Measurements from ENCODE around the gene SLC39A1. TPM values are rescaled to one million over a fixed set of nuclear protein-coding genes. Genes with fewer than 3 reads are reported as not detected.

SLC39A1 gene
- total and polyA plus RNA-seq, 2 donors (not counting 3 experiments of a cell fraction or from before 2014, with no cell fraction given) = 75.8 to 98.0 TPM

DNA sequence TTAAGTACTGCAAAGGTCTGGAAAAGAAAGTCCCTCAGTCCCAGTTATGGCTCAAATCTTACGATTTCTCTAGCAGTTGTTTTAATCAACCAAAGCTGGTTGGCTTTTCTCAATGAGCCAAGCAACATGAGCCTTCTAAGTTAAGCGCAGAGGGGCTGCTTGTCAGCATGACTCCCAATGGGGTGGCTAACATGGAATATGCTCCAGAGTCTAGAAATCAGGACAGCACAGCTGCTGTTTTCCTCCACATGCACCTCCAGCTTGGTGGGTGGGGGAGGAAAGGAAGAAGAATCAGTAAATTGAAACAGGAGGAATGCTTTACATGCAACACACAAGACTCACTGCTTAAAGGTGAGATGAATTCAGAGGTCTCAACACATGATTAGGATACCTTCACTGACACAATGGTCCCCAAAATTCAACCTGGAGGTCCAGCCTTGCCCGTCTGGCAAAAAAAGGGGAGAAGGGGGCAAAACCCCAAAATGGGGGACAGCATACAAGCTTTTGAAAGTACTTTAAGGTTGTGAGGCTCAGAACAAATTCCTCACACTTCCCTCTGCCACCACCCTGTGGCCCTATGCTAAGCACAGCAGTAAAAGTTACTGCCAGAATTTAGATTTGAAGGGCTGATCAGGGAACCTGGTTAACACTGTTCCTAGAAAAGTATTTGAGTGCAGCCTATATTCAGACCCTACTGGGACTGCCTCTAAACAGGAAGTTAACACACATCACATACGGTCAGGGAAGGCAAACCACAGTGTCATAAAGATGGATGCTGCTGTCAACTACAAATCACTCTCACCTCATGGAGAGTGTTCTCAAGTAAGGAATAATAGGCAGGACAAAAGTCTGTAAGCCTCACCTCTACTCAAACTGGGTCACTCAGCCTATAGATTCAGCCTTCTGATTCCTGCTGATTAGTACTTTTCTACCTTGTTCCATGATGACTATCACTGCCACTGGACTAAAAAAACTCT lies 43.2 kb downstream of the SLC39A1 start:
- H3K27me3 ChIP-seq (ENCODE audit: control insufficient read depth in 2 of 2, insufficient read depth in 2 of 2, low read length in 2 of 2) = no peaks in the 10 kb centered on the region
- H2AFZ ChIP-seq (ENCODE audit: low read depth, low read length) = no peak overlapping the region
- H3K4me2 ChIP-seq (ENCODE audit: insufficient read depth, low read length) = peak overlapping the region; percentile 71
- TF ChIP-seq CTCF (IDR thresholded peaks at IDR 0.05; ENCODE audit: extremely low read depth in 1 of 2, insufficient read depth in 1 of 2, low read depth in 1 of 2, low read length in 2 of 2) (no peak), FOS (IDR thresholded peaks at IDR 0.05; ENCODE audit: borderline replicate concordance, insufficient read depth, low read length) (no peak), POLR2AphosphoS5 (IDR thresholded peaks at IDR 0.05; ENCODE audit: insufficient read depth, low read depth, low read length) (no peak), EZH2 (IDR thresholded peaks at IDR 0.05; ENCODE audit: borderline replicate concordance, low read depth, low read length, severe bottlenecking) (no peak), POLR2A (IDR thresholded peaks at IDR 0.05; ENCODE audit: low read depth, low read length) (no peak), JUN (IDR thresholded peaks at IDR 0.05; ENCODE audit: borderline replicate concordance, insufficient read depth, insufficient read length, low read depth) (no peak), MYC (IDR thresholded peaks at IDR 0.05; ENCODE audit: low read depth, low read length) (no peak), GATA2 (IDR thresholded peaks at IDR 0.05; ENCODE audit: insufficient read depth, insufficient read length, low read depth, low read length) (no peak)
- TF ChIP-seq, protein P1, sequence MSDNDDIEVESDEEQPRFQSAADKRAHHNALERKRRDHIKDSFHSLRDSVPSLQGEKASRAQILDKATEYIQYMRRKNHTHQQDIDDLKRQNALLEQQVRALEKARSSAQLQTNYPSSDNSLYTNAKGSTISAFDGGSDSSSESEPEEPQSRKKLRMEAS (IDR thresholded peaks at IDR 0.05; ENCODE audit: insufficient read depth, insufficient read length) = no peak
- POLR2A ChIA-PET = no interaction called here
- no peaks in the 10 kb centered on the region for H3K9me1 ChIP-seq (replicated peaks; ENCODE audit: control insufficient read depth, extremely low read depth, insufficient read depth, low read length)
- no peak overlapping the region for H3K27ac ChIP-seq (ENCODE audit: insufficient read depth, low read depth, low read length)
- FAIRE-seq (peak; percentile 80), DNase-seq (ENCODE audit: low read depth, low spot score) (peak; percentile 29)
- H3K79me2 ChIP-seq (ENCODE audit: control insufficient read depth, insufficient read depth, low read length) = peaks cover 68% of the 10 kb centered on the region
- peaks cover 0 to 3% of the 10 kb centered on the region in 2 experiments for H3K36me3 ChIP-seq (ENCODE audit: control insufficient read depth in 2 of 2, extremely low read depth in 1 of 2, insufficient read depth in 2 of 2, low read length in 2 of 2)
- no peaks in the 10 kb centered on the region for H3K9me3 ChIP-seq (replicated peaks; ENCODE audit: control insufficient read depth, insufficient read depth, low read length)
- H3K4me1 ChIP-seq (ENCODE audit: control insufficient read depth, extremely low read depth, insufficient read depth, low read length) = peaks cover 22% of the 10 kb centered on the region
- H3K4me3 ChIP-seq (replicated peaks in 1 of 3; ENCODE audit: insufficient read depth in 1 of 3, low read depth in 1 of 3, low read length in 3 of 3) = peak overlapping the region in 1 of 3 experiments; percentile 44
- intact Hi-C loops (cut with micrococcal nuclease) (no loop called here), dilution Hi-C loops (cut with MboI; ENCODE audit: extremely low pct_ligation_motif_present, low sequenced_read_pairs) (no loop called here)
- no TSS peak for BruUV-seq (replicated peaks)
- H4K20me1 ChIP-seq (replicated peaks; ENCODE audit: control insufficient read depth, extremely low read depth, insufficient read depth, low read length) = peaks cover 23% of the 10 kb centered on the region
- CTCF ChIA-PET = interaction anchor here (0.7 to 3.4 kb wide), 5 partner anchors 26 to 122 kb away, joined by 3 to 25 read pairs (median 4); partner anchors contain the start of genes DENND4B and RAB13
- no peak overlapping the region for H3K9ac ChIP-seq (replicated peaks; ENCODE audit: extremely low read depth, insufficient read depth, low read length)
